Activated CD4-positive, alpha-beta T cell treated with anti-CD3 and anti-CD28 coated beads, Interleukin-2, Interleukin-4, amounts not matched to agents 100 ng/mL and 50 ng/mL, durations not matched to agents 16 hours and 8 hours (primary cell): ENCODE data around the gene WFDC12.

ENCODE experiments used
- DNase-seq: peaks from one replicate; pipeline ENCODE4 v3.0.0-alpha.2; 2020; ENCODE audit warnings: low spot score

WFDC12 gene

GRCh38 chr20:45091366-45091765 is 32.9 kb downstream of the WFDC12 start:
- DNase-seq = no peak

GRCh38 chr20:45090481-45090880 is 33.8 kb downstream of the WFDC12 start:
- DNase-seq = no peak

GRCh38 chr20:45088247-45088646 is 36.0 kb downstream of the WFDC12 start:
- no peak for DNase-seq

GRCh38 chr20:45087814-45088213 is 36.5 kb downstream of the WFDC12 start:
- no peak for DNase-seq

- no peak for DNase-seq
Observed at GRCh38 chr20:45087097-45087790, 37.0 kb downstream of the WFDC12 start.

- no peak for DNase-seq
Observed at GRCh38 chr20:45085867-45086266, 38.4 kb downstream of the WFDC12 start.

GRCh38 chr20:45085289-45085688 is 39.0 kb downstream of the WFDC12 start:
- DNase-seq = no peak

- DNase-seq = no peak
Observed at GRCh38 chr20:45083127-45083526, 41.1 kb downstream of the WFDC12 start.

GRCh38 chr20:45082468-45082867 is 41.8 kb downstream of the WFDC12 start:
- DNase-seq = no peak

GRCh38 chr20:45080867-45081624 is 43.2 kb downstream of the WFDC12 start:
- no peak for DNase-seq

- no peak for DNase-seq
Observed at GRCh38 chr20:45077559-45077958, 46.7 kb downstream of the WFDC12 start.
